ENCODE data around the gene RABGAP1L.
"Not testable (repeated sequence)": the region's sequence is repeated elsewhere in the genome, so short reads cannot be mapped to it uniquely, and the experiment has no call there.

Gene RABGAP1L

GRCh38 chr1:175037416-175037815 lies 878.1 kb downstream of the RABGAP1L start:
- in situ Hi-C loops (cut with MboI; ENCODE audit: low pct_unique_long_range_greater_than_20kb, low sequenced_read_pairs, unreplicated experiment) = loop anchor here (25.0 kb wide), 1 partner anchor 300 kb away; no protein-coding TSS in a partner anchor
- no peak for DNase-seq (ENCODE audit: low spot score)
- TF ChIP-seq CTCF (IDR thresholded peaks at IDR 0.05; ENCODE audit: extremely low read depth, insufficient read depth, missing control alignments) = no peak

- in situ Hi-C loops (cut with MboI; ENCODE audit: low pct_unique_long_range_greater_than_20kb, low sequenced_read_pairs, unreplicated experiment) = loop anchor here (10.0 to 25.0 kb wide), 2 partner anchors 84 to 297 kb away; no protein-coding TSS in a partner anchor
Observed at GRCh38 chr1:175040324-175040879, 881.1 kb downstream of the RABGAP1L start.

DNA sequence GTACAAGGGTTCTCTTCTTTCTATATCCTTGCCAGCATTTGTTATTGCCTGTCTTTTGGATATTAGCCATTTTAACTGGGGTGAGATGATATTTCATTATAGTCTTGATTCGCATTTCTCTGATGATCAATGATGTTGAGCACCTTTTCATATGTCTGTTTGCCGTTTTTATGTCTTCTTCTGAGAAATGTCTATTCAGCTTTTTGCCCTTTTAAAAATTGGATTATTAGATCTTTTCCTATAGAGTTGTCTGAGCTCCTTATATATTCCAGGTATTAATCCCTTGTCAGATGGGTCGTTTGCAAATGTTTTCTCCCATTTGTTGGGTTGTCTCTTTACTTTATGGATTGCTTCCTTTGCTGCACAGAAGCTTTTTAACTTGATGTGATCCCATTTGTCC lies 883.3 kb downstream of the RABGAP1L start:
- in situ Hi-C loops (cut with MboI; ENCODE audit: low pct_unique_long_range_greater_than_20kb, low sequenced_read_pairs, unreplicated experiment) = loop anchor here (10.0 to 25.0 kb wide), 2 partner anchors 82 to 295 kb away; no protein-coding TSS in a partner anchor
- TF ChIP-seq CTCF (IDR thresholded peaks at IDR 0.05; ENCODE audit: extremely low read depth, insufficient read depth, missing control alignments) = no peak
- no peak for DNase-seq (ENCODE audit: low spot score)

More at GRCh38 chr1:175040324-175040879, 881.1 kb downstream of the RABGAP1L start:
- no peak for TF ChIP-seq CTCF (IDR thresholded peaks at IDR 0.05; ENCODE audit: extremely low read depth, insufficient read depth, missing control alignments)
- DNase-seq (ENCODE audit: low spot score) = no peak

- TF ChIP-seq CTCF (IDR thresholded peaks at IDR 0.05; ENCODE audit: extremely low read depth, insufficient read depth, missing control alignments) = no peak
- no peak for DNase-seq (ENCODE audit: low spot score)
- in situ Hi-C loops (cut with MboI; ENCODE audit: low pct_unique_long_range_greater_than_20kb, low sequenced_read_pairs, unreplicated experiment) = loop anchor here (10.0 to 25.0 kb wide), 2 partner anchors 81 to 293 kb away; no protein-coding TSS in a partner anchor
Observed at GRCh38 chr1:175043824-175044223, 884.5 kb downstream of the RABGAP1L start.

DNA sequence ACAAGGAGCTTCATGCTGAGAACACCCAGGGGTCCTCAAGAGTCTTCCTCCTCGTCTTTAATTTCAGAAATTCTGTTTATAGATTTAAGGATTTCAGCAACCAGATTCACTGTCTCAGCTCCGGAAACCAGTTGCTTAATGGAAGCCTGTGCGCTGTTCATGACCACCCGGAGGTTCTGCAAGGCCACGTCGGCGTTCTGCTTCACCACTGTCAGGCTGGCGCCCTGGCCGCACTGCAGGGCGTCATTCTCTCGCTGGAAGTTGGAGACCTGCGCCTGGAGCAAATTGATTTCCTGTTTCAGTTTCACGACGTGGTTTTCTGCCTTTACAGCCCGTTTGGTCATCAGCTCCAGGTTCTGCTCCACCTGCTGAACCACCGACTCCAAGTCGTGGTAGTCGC lies 885.3 kb downstream of the RABGAP1L start:
- DNase-seq (ENCODE audit: low spot score) = not testable (repeated sequence)
- in situ Hi-C loops (cut with MboI; ENCODE audit: low pct_unique_long_range_greater_than_20kb, low sequenced_read_pairs, unreplicated experiment) = loop anchor here (10.0 to 25.0 kb wide), 2 partner anchors 80 to 293 kb away; no protein-coding TSS in a partner anchor
